Femur (tissue), 1 donor: ENCODE measurements around the gene SLC13A3.
"Not testable (repeated sequence)": the region's sequence is repeated elsewhere in the genome, so short reads cannot be mapped to it uniquely, and the experiment has no call there.

Experiments used
- DNase-seq: peaks from one replicate; pipeline ENCODE4 v3.0.0-alpha.2; 2017

The SLC13A3 gene

GRCh38 chr20:46680684-46681031, 29.4 kb upstream of the SLC13A3 start:
- no peak for DNase-seq

- no peak for DNase-seq
Observed at GRCh38 chr20:46678516-46678915, 27.3 kb upstream of the SLC13A3 start.

- DNase-seq: no peak
Observed at GRCh38 chr20:46677608-46678007, 26.3 kb upstream of the SLC13A3 start.

GRCh38 chr20:46676649-46677316, 25.5 kb upstream of the SLC13A3 start:
- DNase-seq: not testable (repeated sequence)

GRCh38 chr20:46674253-46675083, 23.2 kb upstream of the SLC13A3 start:
- DNase-seq: no peak

GRCh38 chr20:46673394-46674252, 22.4 kb upstream of the SLC13A3 start:
- DNase-seq: no peak

GRCh38 chr20:46672543-46673148, 21.4 kb upstream of the SLC13A3 start:
- no peak for DNase-seq

GRCh38 chr20:46671866-46672542, 20.7 kb upstream of the SLC13A3 start:
- no peak for DNase-seq

GRCh38 chr20:46670585-46671584, 19.6 kb upstream of the SLC13A3 start:
- no peak for DNase-seq

GRCh38 chr20:46670228-46670584, 18.9 kb upstream of the SLC13A3 start:
- no peak for DNase-seq

- DNase-seq: no peak
Observed at GRCh38 chr20:46666818-46667515, 15.7 kb upstream of the SLC13A3 start.

GRCh38 chr20:46666306-46666705, 15.0 kb upstream of the SLC13A3 start:
- no peak for DNase-seq

- no peak for DNase-seq
Observed at GRCh38 chr20:46665602-46666001, 14.3 kb upstream of the SLC13A3 start.

- DNase-seq: no peak
Observed at GRCh38 chr20:46663531-46663930, 12.3 kb upstream of the SLC13A3 start.

- no peak for DNase-seq
Observed at GRCh38 chr20:46661659-46662058, 10.4 kb upstream of the SLC13A3 start.

GRCh38 chr20:46660487-46660886, 9.2 kb upstream of the SLC13A3 start:
- DNase-seq: no peak

- no peak for DNase-seq
Observed at GRCh38 chr20:46657618-46658017, 6.4 kb upstream of the SLC13A3 start.

- no peak for DNase-seq
Observed at GRCh38 chr20:46657137-46657536, 5.9 kb upstream of the SLC13A3 start.

- no peak for DNase-seq
Observed at GRCh38 chr20:46652699-46653098, 1.4 kb upstream of the SLC13A3 start.

GRCh38 chr20:46650575-46651090, 626 bp downstream of the SLC13A3 start:
- no peak for DNase-seq
